H7 (cell line): Measurements from ENCODE around the gene CHRNB1. TPM values are rescaled to one million over a fixed set of nuclear protein-coding genes. Genes with fewer than 3 reads are reported as not detected.

ENCODE experiments used
- DNase-seq: peaks from one replicate; pipeline ENCODE4 v3.0.0; 2012
- H3K27me3 ChIP-seq: 2 replicates; pipeline ENCODE4 v1.6.0; 2011; ENCODE audit warnings: mild to moderate bottlenecking, low read length; ENCODE audit not compliant: control insufficient read depth, insufficient read depth
- H3K36me3 ChIP-seq: replicated peaks from 2 replicates; pipeline ENCODE4 v1.5.1; 2011; ENCODE audit warnings: low read length; ENCODE audit not compliant: control insufficient read depth, insufficient read depth
- H3K4me3 ChIP-seq: 2 replicates; pipeline ENCODE4 v1.5.1; 2011; ENCODE audit warnings: low read depth, mild to moderate bottlenecking, control low read depth, low read length, moderate library complexity; ENCODE audit not compliant: insufficient read depth
- total RNA-seq: library from RNA; depleted of rRNA; stranded (reverse); fragments of >200 nt; shearing (Covaris generic); gene quantifications from 2 replicates; pipeline ENCODE4 v1.2.3, GENCODE V29; 2014

Gene CHRNB1
- total RNA-seq, 1 experiment from 2014 or later = 6.8 TPM

- H3K27me3 ChIP-seq = peaks cover 47% of the 10 kb centered on the region
- DNase-seq = peak; percentile 68
- H3K36me3 ChIP-seq = no peaks in the 10 kb centered on the region
- peak within 1 kb of the TSS; percentile 74 for H3K4me3 ChIP-seq
These were observed 5.3 kb upstream of the CHRNB1 start, which contains the start of gene FGF11 for GRCh38 chr17:7439462-7440112. FGF11 (plus strand) TSS chr17:7439512; CDS start chr17:7439621, 109 bp downstream.

DNA sequence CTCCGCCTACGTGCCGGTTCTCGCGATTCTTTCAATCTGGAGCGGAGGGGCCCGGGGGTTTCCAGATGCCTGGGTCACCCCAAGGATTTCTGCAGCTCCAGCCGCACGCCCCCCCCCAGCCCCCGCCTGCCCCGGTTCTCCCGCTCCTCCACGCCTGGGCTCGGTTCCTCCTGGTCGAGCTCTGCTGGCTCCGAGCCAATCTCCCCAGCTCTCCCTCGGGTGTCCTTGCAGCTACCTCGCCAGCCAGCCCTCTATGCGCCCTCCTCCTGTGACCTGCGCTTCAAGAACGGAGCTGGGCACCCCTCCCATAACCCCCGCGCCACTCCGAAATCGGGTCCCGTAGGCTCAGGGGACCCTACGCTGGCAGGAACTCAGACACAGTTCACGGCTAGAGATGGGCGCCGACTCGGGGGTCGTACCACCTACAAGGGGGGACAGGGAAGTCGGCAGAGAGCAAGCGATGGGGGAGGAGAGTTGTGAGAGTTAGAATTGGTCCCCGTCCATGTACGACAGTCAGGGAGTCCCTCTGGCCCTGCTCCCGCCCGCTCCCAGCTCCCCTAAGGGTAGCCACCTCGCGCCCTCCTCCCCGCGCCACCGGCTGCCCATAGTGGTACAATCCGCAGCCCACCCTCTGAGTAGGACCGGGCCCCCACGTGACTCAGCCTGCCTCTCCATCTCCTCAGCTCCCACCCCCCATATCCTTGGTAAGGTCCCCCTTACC lies 4.6 kb upstream of the CHRNB1 start:
- DNase-seq = peak; percentile 91
- peaks cover 48% of the 10 kb centered on the region for H3K27me3 ChIP-seq
- no peaks in the 10 kb centered on the region for H3K36me3 ChIP-seq
- H3K4me3 ChIP-seq = peak overlapping the region; percentile 74

DNA sequence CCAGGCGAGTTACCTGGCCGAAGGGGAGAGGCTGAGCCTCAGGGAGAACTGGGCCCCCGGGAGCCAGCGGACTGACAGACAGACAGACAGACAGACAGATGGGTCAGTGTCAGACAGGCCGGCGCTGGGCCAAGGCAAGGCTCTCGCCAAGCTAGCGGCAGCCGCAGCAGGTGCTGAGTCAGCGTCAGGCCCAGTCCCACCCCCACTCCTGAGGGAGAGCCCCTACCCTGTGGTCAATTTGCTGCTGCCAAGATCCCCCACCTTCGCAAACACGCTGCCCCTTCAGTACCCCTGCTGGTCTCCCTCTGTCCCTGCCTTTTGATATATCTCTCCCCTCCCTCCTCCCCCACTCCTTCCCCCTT lies 4.0 kb upstream of the CHRNB1 start:
- H3K27me3 ChIP-seq = peaks cover 49% of the 10 kb centered on the region
- DNase-seq = peak; percentile 86

DNA sequence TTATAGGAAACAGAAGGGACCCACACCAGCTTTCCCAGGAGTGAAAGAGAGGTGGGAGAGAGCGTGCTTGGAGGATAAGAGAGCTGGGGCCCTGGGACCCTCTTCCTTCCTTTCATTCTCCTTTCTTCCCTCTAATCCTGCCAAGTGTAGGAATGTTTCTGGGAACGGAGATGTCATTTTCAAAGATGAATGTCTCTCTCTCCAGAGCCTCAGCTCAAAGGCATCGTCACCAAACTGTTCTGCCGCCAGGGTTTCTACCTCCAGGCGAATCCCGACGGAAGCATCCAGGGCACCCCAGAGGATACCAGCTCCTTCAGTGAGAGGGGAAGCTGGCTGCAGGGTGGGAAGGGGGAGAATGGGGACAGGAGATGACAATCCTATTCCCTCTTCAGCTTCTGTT lies 3.6 kb upstream of the CHRNB1 start:
- no peaks in the 10 kb centered on the region for H3K36me3 ChIP-seq
- H3K27me3 ChIP-seq = peaks cover 49% of the 10 kb centered on the region
- peak overlapping the region; percentile 74 for H3K4me3 ChIP-seq
- no peak for DNase-seq

More for the DNA sequence above, 4.0 kb upstream of the CHRNB1 start:
- Histone ChIP-seq H3K36me3 (no peaks in the 10 kb centered on the region), H3K4me3 (peak overlapping the region; percentile 74)

- Histone ChIP-seq H3K4me3 (no peak overlapping the region), H3K36me3 (no peaks in the 10 kb centered on the region), H3K27me3 (peaks cover 50% of the 10 kb centered on the region)
- no peak for DNase-seq
These were observed 2.7 kb upstream of the CHRNB1 start for GRCh38 chr17:7442142-7442541.

DNA sequence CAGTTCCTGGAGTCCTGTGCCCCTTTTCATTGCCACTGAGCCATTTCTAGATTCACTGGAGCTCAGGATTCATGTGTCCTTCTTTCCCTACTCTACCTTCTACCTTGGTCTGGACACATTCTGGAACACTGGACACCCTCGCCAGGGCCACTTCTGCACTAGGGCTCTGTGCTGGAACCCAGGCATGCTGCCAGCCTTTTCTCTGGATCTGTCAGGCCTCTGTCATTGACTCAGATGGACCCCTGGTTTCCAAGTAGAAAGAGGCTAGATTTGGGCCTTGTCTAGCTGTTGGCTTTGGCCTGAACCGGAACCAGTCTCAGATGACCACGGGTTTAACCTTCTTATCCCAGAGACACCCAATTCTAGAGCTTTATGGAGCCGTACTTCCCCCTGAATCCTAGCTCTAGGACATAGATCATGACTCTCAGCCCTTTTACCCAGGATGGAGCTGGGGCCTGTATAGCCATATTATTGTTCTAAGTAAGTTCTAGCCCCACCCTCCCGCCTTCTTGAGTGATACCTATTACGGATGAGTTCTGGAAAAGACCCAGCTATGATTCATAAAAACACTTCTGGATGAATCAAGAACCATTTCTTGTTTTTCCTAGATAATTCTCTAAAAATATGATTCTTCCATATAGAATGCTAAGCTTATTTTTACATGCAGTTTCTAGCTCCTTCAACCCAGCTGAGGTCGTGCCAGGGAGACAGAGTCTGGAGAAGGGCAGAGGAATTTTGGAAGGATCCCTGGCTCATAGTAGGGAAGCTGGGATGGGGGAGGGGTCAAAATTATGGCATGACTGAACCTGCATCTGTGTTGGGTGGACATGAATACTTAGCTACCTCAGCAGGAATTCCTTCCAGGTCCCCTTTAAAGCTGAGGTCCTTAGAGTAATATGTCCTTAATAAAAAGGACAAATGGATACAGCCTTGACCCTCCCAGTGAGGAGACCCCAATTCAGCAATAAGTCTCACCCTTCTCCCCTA lies 1.1 kb upstream of the CHRNB1 start:
- no peaks in the 10 kb centered on the region for H3K36me3 ChIP-seq
- H3K4me3 ChIP-seq = no peak overlapping the region
- no peak for DNase-seq
- peaks cover 42% of the 10 kb centered on the region for H3K27me3 ChIP-seq

DNA sequence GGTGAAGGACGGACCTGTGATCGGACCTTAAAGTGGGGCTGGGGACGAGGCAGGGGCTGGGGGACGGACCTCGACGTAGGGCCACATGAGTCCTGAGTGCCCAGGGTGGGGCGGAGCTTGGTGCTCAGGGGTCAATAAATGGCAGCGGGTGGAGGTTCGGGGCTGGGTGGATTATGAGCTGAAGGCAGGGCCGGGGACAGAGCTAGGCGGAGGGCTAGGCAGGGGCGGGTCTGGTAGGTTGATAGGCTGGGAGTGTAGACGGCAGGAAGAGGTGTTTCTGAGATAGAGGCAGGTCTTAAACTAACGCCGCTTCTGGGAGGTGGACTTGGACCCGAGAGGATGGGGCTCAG lies 733 bp downstream of the CHRNB1 start:
- DNase-seq = peak; percentile 95
- Histone ChIP-seq H3K36me3 (no peaks in the 10 kb centered on the region), H3K4me3 (peak overlapping the region; percentile 65), H3K27me3 (peaks cover 31% of the 10 kb centered on the region)

GRCh38 chr17:7448461-7448860 lies 3.6 kb downstream of the CHRNB1 start:
- Histone ChIP-seq H3K27me3 (peaks cover 25% of the 10 kb centered on the region), H3K36me3 (no peaks in the 10 kb centered on the region), H3K4me3 (no peak overlapping the region)
- no peak for DNase-seq

DNA sequence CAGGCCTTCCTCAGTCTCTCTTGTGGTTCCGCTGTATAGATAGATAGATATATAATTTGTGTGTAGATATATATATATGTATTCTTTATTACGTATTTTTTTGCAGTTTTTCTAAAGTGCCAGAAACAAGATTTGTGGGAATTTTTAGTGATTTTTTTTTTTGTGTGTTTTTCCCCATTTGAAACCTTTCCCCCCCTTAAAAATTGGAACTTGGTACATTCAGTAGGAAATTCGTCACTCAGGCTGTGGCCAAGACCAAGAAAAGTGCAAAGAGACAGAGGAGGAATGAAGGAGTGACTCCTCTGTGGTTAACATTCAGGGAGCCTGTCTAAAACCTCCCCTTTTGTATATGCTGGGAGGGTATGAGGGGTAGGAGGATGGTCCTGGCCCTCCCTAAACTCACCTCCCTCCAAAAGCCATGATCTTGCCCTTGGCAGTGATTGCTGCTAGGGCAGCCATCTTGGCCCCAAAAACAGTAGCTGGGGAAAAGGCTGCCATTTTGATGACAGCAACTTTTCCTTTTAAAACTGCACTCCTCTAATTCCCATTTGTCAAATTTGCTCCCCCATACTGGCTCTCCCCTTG lies 15.2 kb downstream of the CHRNB1 start:
- no peaks in the 10 kb centered on the region; the same call in 1 of the 2 replicates for H3K27me3 ChIP-seq
- peaks cover 1% of the 10 kb centered on the region for H3K36me3 ChIP-seq
- peak; percentile 37 for DNase-seq
- no peak overlapping the region for H3K4me3 ChIP-seq

DNA sequence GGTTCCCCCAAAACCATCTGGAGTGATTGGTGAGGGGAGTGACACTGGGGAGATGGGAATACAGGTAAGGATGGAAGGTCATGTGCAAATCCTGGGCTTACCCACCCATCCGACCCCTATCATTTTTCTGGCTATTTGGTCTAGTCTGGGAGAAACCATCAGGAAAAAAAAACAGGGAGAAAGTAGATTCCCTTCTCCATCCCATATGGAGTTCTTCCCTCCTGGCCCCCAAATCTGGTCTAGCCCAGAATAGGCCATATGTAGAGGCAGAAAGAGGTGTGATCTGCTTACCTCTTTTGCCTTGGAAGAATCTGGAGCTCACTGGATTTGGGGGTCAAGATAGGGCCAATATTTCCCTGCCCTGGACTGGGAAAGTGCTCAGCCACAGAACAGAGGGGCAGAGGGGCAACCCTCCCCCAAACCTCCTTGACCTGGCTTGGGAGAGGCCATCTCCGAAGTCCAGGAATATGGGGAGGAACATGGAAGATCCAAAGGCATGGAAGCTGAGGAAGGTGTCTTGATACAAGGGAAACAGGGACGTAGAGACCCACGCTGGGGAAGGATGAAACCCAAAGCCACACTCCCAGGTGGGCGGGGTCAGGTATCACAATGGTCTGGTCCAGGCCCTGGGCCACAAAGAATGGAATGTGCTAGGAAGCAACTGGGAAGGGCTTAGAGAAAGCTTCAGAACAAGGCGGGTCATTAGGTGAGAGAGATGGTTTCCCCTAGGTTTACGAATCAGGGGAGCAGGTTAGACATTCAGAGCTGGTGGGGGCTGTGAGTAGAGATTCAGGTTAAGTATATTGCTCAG lies 16.2 kb downstream of the CHRNB1 start:
- H3K36me3 ChIP-seq = peaks cover 1% of the 10 kb centered on the region
- no peaks in the 10 kb centered on the region; the same call in 1 of the 2 replicates for H3K27me3 ChIP-seq
- DNase-seq = peak; percentile 75
- no peak overlapping the region for H3K4me3 ChIP-seq

DNA sequence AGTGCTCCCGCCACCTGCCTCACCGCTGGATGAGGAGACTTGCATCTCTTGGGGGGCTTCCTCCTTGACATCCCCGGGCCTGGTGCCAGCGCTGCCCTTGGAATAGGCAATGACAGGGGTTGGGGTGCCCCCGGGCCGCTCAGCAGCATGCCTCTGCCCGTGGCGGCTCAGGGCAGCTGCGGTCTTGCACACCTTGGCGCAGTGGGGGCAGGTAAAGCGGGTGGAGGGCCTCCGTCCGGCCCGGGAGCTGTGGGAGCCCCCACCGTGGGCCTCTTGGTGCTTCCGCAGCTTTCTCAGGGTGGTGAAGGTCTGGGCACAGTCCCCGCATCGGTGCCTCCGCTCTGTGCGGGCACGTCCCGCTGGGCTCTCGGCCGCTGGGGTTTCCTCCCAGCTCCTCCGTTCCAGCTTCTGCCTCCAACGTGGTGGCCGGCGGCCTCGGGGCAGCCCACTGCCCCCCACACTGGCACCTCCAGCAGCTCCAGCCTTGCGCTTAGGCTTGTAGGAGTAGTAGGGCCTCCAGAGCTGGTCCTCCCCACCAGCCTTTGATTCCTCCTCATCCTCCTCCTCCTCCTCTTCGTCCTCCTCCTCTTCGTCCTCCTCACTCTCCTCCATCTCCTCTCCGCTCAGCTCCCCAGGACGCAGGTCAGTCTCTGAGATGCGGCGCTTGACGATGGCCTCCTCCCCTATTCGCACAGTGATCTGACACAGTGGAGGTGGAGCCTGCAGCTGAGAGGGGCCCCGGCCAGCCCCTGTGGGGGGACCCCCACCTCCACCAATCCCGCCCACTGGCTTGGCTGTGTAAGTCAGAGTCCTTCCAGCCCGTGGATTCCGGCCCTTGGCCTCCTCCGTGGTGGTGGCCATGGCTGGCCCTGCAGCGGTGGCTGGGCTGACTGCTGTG lies 17.9 kb downstream of the CHRNB1 start:
- H3K27me3 ChIP-seq = no peaks in the 10 kb centered on the region; the same call in 1 of the 2 replicates
- DNase-seq = peak; percentile 44
- peaks cover 1% of the 10 kb centered on the region for H3K36me3 ChIP-seq
- no peak overlapping the region for H3K4me3 ChIP-seq

GRCh38 chr17:7463372-7463846 lies 18.5 kb downstream of the CHRNB1 start:
- Histone ChIP-seq H3K4me3 (no peak overlapping the region), H3K36me3 (peaks cover 1% of the 10 kb centered on the region), H3K27me3 (no peaks in the 10 kb centered on the region; the same call in 1 of the 2 replicates)
- no peak for DNase-seq

DNA sequence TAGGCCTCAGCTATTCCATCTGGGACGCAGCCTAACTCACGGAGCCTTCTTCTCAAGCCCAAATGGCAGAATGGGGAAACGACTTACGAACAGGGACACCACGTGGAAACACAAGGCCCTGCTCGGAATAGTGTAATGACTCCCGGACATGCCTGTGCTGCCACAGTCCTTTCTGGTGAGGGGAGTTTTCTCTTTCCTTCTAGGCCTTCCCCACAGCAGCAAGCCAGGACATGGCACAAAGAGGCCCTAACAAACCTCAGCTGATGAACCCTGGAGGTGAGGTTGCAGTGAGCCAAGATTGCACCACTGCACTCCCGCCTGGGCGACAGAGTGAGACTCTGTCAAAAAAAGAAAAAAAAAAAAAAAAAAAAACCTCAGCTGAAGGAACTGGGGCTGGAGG lies 19.2 kb downstream of the CHRNB1 start:
- no peak overlapping the region for H3K4me3 ChIP-seq
- no peak for DNase-seq
- no peaks in the 10 kb centered on the region; the same call in 1 of the 2 replicates for H3K27me3 ChIP-seq
- H3K36me3 ChIP-seq = peaks cover 1% of the 10 kb centered on the region
